Small intestine (tissue), 7 donors: ENCODE results near the gene CELA2A. TPM values are rescaled to one million over a fixed set of nuclear protein-coding genes. Genes with fewer than 3 reads are reported as not detected.
"Not testable (repeated sequence)": the region's sequence is repeated elsewhere in the genome, so short reads cannot be mapped to it uniquely, and the experiment has no call there.

ENCODE experiments used
- DNase-seq, 2 donors: peaks; one replicate each; pipeline versions ENCODE4 v3.0.0 to v3.0.0-alpha.2; 2013
- FAIRE-seq: peaks from 2 replicates; lab custom pipeline; 2012; peaks lifted over from hg19 to GRCh38; lab: Jason Lieb, UNC
- H3K27ac ChIP-seq, 3 donors: one replicate each; pipeline ENCODE4 v1.5.1; 2013; ENCODE audit warnings: low read length in 2 of 3, mild to moderate bottlenecking in 2 of 3, control low read depth in 1 of 3, inconsistent platforms in 1 of 3, low read depth in 1 of 3, moderate library complexity in 1 of 3
- H3K27me3 ChIP-seq, 3 donors: one replicate each; pipeline ENCODE4 v1.6.1; 2013; ENCODE audit warnings: low read length in 3 of 3, inconsistent platforms in 1 of 3; ENCODE audit not compliant: control insufficient read depth in 3 of 3, insufficient read depth in 3 of 3
- H3K36me3 ChIP-seq, 3 donors: one replicate each; pipeline ENCODE4 v1.6.1; 2013; ENCODE audit warnings: low read length in 3 of 3, inconsistent platforms in 1 of 3, low read depth in 1 of 3, mild to moderate bottlenecking in 1 of 3, moderate library complexity in 1 of 3; ENCODE audit not compliant: control insufficient read depth in 3 of 3, insufficient read depth in 2 of 3
- H3K4me1 ChIP-seq, 3 donors: one replicate each; pipeline ENCODE4 v1.6.1; 2013; ENCODE audit warnings: low read length in 2 of 3, inconsistent platforms in 1 of 3, low read depth in 1 of 3, mild to moderate bottlenecking in 1 of 3, moderate library complexity in 1 of 3; ENCODE audit not compliant: control insufficient read depth in 3 of 3, insufficient read depth in 2 of 3
- H3K4me3 ChIP-seq, 3 donors: one replicate each; pipeline ENCODE4 v1.5.1; 2013; ENCODE audit warnings: low read length in 3 of 3, control low read depth in 1 of 3, inconsistent platforms in 1 of 3, low read depth in 1 of 3, mild to moderate bottlenecking in 1 of 3, moderate library complexity in 1 of 3
- H3K9me3 ChIP-seq, 2 donors: one replicate each; pipeline ENCODE4 v1.6.1; 2013; ENCODE audit warnings: low read depth in 1 of 2, low read length in 1 of 2; ENCODE audit not compliant: control insufficient read depth in 2 of 2, insufficient read depth in 1 of 2
- WGBS, 3 donors: extraction: QIAGEN DNeasy Blood & Tissue Kit; methylation state at CpG; one replicate each; pipeline ENCODE4 v1.1.7; 2013; 5-methylcytosine and 5-hydroxymethylcytosine counted together
- polyA plus RNA-seq, 4 donors: library from polyadenylated mRNA; stranded (reverse) in 3 of 4; unstranded in 1 of 4; fragments of 200-250 nt in 3 of 4; fragments of 120-200 nt in 1 of 4; gene quantifications; one replicate each; pipeline versions ENCODE4 v1.2.1 to v1.2.3, GENCODE V29; 2013
- donor health status: healthy with polysubstance abuse.
- donor health status: control.
- donor health status: control.
- donor health status: Bipolar disorder and iron deficiency.
- donor health status: healthy.

CELA2A gene
- polyA plus RNA-seq, 4 donors = 1.1 to 1.6 TPM; not detected in 2

- FAIRE-seq (no peak), DNase-seq (no peak)
- Histone ChIP-seq H3K27me3 (no peaks in the 10 kb centered on the region), H3K4me1 (no peaks in the 10 kb centered on the region), H3K9me3 (no peaks in the 10 kb centered on the region), H3K4me3 (no peak overlapping the region), H3K27ac (no peak overlapping the region), H3K36me3 (peaks cover 0 to 66% (median 9%) of the 10 kb centered on the region in 3 donors)
- WGBS, 3 donors = 80 to 89% (median 89%) methylated on average over 6 to 7 of the region's 7 CpGs
Observed at GRCh38 chr1:15509586-15509985, 53.1 kb downstream of the CELA2A start.

GRCh38 chr1:15510611-15511405, 54.3 kb downstream of the CELA2A start:
- H3K27ac ChIP-seq = no peak overlapping the region
- no peaks in the 10 kb centered on the region for H3K4me1 ChIP-seq
- WGBS, 3 donors = 90 to 93% (median 91%) methylated on average over 8 of the region's 8 CpGs
- peaks cover 0 to 58% (median 2%) of the 10 kb centered on the region in 3 donors for H3K36me3 ChIP-seq
- H3K9me3 ChIP-seq = no peaks in the 10 kb centered on the region
- no peak overlapping the region for H3K4me3 ChIP-seq
- DNase-seq = no peak
- no peaks in the 10 kb centered on the region for H3K27me3 ChIP-seq
- no peak for FAIRE-seq

- Histone ChIP-seq H3K27me3 (no peaks in the 10 kb centered on the region), H3K36me3 (peaks cover 0 to 51% (median 5%) of the 10 kb centered on the region in 3 donors), H3K4me1 (no peaks in the 10 kb centered on the region), H3K9me3 (no peaks in the 10 kb centered on the region), H3K4me3 (no peak overlapping the region), H3K27ac (no peak overlapping the region)
- WGBS, 3 donors = 81 to 83% (median 81%) methylated on average over 4 of the region's 4 CpGs
- no peak for DNase-seq
- FAIRE-seq = no peak
Observed at GRCh38 chr1:15513192-15513591, 56.7 kb downstream of the CELA2A start.

GRCh38 chr1:15513919-15514318, 57.4 kb downstream of the CELA2A start:
- no peak for FAIRE-seq

GRCh38 chr1:15514557-15514956, 58.0 kb downstream of the CELA2A start:
- not testable (repeated sequence) for FAIRE-seq, DNase-seq, H3K27me3 ChIP-seq, H3K9me3 ChIP-seq, H3K4me1 ChIP-seq, H3K4me3 ChIP-seq, H3K27ac ChIP-seq
- H3K36me3 ChIP-seq = peaks cover 0 to 57% (median 5%) of the 10 kb centered on the region in 3 donors
- 91 to 97% (median 91%) methylated on average over 5 of the region's 5 CpGs for WGBS, 3 donors

More at GRCh38 chr1:15513919-15514318, 57.4 kb downstream of the CELA2A start:
- Histone ChIP-seq H3K9me3 (no peaks in the 10 kb centered on the region), H3K36me3 (peaks cover 0 to 54% (median 5%) of the 10 kb centered on the region in 3 donors), H3K27me3 (no peaks in the 10 kb centered on the region), H3K27ac (no peak overlapping the region), H3K4me1 (no peaks in the 10 kb centered on the region), H3K4me3 (no peak overlapping the region)
- DNase-seq = no peak
- 92 to 95% (median 93%) methylated on average over 3 of the region's 3 CpGs for WGBS, 3 donors

- no peak for FAIRE-seq
- no peak for DNase-seq
- Histone ChIP-seq H3K27ac (peak overlapping the region in 1 of 3 donors; percentile 24), H3K4me3 (no peak overlapping the region), H3K27me3 (no peaks in the 10 kb centered on the region), H3K9me3 (no peaks in the 10 kb centered on the region), H3K36me3 (peaks cover 0 to 60% (median 5%) of the 10 kb centered on the region in 3 donors), H3K4me1 (no peaks in the 10 kb centered on the region)
- 47 to 65% (median 59%) methylated on average over 2 of the region's 2 CpGs for WGBS, 3 donors
Observed at GRCh38 chr1:15515022-15515663, 58.6 kb downstream of the CELA2A start.

GRCh38 chr1:15519625-15520024, 63.1 kb downstream of the CELA2A start:
- peaks cover 0 to 29% (median 5%) of the 10 kb centered on the region in 3 donors for H3K36me3 ChIP-seq
- no peak for FAIRE-seq
- no peaks in the 10 kb centered on the region for H3K9me3 ChIP-seq
- H3K4me3 ChIP-seq = no peak overlapping the region
- DNase-seq = no peak
- H3K4me1 ChIP-seq = peaks cover 0 to 10% (median 0%) of the 10 kb centered on the region in 3 donors
- no peak overlapping the region for H3K27ac ChIP-seq
- H3K27me3 ChIP-seq = no peaks in the 10 kb centered on the region
- WGBS, 3 donors = 94 to 98% (median 98%) methylated on average over 3 of the region's 3 CpGs

GRCh38 chr1:15521206-15521906, 64.8 kb downstream of the CELA2A start:
- Histone ChIP-seq H3K36me3 (peaks cover 0 to 21% (median 5%) of the 10 kb centered on the region in 3 donors), H3K4me1 (peaks cover 0 to 22% (median 3%) of the 10 kb centered on the region in 3 donors)
- not testable (repeated sequence) for FAIRE-seq, DNase-seq, H3K27ac ChIP-seq, H3K27me3 ChIP-seq, H3K4me3 ChIP-seq, H3K9me3 ChIP-seq
- 87 to 93% (median 89%) methylated on average over 16 to 17 of the region's 17 CpGs for WGBS, 3 donors
